GM18873 (cell line): ENCODE measurements around the gene PATL2.
"Not testable (repeated sequence)": the region's sequence is repeated elsewhere in the genome, so short reads cannot be mapped to it uniquely, and the experiment has no call there.

Experiments used
- ATAC-seq: cut with Tn5 transposase; IDR thresholded peaks from one replicate; pipeline ENCODE4 v1.9.1; 2021; ENCODE audit warnings: mild to moderate bottlenecking, moderate library complexity, moderate number of reproducible peaks; ENCODE audit not compliant: unreplicated experiment, low FRiP score

The PATL2 gene

DNA sequence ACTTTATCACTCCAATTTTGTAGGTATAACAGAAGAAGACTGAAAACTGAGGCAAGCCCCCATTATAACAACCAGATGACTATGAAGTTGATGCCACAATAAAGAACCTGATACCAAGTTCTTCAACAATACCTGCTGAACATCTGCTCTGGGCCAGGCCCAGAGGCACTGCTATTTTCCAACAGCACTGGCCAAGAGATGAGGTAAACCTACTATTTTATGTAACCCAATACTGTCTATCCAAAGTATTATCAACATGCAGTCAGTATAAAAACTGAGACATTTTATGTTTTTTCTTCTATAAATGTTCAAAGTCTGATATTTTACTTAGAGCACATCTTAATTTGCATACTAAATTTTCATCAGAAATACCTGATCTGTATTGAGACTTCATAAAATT lies 53.7 kb downstream of the PATL2 start:
- no peak for ATAC-seq

DNA sequence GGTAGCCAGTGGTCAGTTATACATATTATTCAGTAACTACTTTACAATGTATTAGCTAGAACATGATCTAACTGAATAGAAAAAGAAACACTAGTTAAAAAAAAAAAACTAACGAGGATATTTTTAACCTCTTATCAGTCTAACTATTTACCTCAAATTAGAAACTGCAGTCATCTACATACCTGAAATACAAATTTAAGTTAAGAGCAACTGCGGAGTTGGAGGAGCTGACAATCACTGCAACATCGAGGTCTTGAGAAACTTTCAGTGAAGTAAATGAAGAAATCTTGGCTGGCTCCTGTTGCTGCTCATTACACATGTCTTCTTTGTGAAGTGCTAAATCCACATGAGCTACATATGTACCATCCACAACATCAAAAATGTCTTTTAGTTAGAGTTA lies 54.2 kb downstream of the PATL2 start:
- no peak for ATAC-seq

GRCh38 chr15:44656298-44656697 lies 54.8 kb downstream of the PATL2 start:
- ATAC-seq = no peak

GRCh38 chr15:44654858-44655257 lies 56.3 kb downstream of the PATL2 start:
- no peak for ATAC-seq

DNA sequence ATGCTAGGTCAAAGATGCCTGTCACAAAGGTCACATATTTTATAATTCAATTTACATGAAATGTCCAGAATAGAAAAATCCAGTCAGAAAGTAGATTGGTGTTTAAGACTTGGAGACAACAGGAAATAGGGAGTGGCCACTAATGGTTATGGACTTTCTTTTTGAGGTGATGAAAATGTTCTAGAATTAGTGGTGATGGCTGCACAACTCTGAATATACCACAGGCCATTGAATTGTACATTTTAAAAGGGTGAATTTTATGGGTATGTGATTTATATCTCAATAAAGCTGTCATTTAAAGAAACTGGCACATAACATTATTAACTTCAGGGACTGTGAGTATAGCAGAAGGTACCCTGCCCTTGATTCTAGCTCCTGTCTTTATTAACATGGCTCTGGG lies 63.5 kb downstream of the PATL2 start:
- ATAC-seq = no peak

- ATAC-seq = no peak
These were observed 64.1 kb downstream of the PATL2 start for GRCh38 chr15:44647036-44647435.

DNA sequence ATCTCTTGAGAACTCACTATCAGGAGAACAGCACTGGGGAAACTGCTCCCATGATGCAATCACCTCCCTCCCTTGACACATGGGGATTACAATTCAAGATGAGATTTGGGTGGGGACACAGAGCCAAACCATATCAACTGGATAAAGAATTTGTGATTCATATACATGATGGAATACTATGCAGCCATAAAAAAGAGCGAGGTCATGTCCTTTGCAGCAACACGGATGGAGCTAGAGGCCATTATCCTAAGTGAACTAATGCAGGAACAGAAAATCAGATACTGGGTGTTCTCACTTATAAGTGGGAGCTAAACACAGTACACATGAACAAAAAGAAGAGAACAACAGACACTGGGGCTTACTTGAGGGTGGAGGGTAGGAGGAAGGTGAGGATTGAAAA lies 64.7 kb downstream of the PATL2 start:
- no peak for ATAC-seq

DNA sequence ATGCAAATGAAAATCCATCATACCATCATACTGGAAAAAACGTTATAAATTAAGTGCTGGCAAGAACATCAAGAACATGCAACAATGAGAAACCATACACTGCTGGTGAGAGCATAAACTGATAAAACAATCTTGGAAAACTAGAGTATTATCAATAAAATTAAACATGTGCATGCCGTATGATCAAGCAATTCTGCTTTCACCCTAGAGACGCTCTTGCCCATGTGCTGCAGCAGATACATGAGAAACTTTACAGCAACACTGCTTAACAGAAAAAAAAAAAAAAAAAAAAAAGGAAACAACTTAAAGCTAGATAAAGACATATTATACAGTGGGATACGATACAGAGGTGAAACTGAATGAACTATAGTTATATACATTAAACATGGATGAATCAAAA lies 69.5 kb downstream of the PATL2 start:
- no peak for ATAC-seq

DNA sequence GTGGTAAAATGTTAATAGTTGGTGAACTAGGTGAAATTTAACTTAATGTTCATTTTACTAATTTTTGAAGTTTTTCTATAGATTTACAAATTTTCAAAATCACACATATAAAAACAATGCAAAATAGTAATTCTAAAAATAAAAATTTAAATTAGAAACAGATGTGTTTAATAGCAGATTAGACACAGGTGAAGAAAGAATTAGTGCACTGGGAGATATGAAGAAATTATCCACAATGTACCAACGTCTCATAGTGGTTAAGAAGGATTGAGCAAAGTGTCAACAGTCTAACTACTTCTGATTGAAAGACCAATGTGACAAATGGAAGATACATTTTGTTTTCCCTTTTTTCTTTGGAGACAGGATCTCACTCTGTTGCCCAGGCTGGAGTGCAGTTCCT lies 74.1 kb downstream of the PATL2 start:
- ATAC-seq = no peak

GRCh38 chr15:44633603-44634002 lies 77.5 kb downstream of the PATL2 start:
- ATAC-seq = no peak

- ATAC-seq = not testable (repeated sequence)
These were observed 85.8 kb downstream of the PATL2 start for GRCh38 chr15:44625286-44625685.

- ATAC-seq = no peak
These were observed 87.9 kb downstream of the PATL2 start for GRCh38 chr15:44623178-44623577.

GRCh38 chr15:44620081-44620480 lies 91.0 kb downstream of the PATL2 start:
- ATAC-seq = no peak

DNA sequence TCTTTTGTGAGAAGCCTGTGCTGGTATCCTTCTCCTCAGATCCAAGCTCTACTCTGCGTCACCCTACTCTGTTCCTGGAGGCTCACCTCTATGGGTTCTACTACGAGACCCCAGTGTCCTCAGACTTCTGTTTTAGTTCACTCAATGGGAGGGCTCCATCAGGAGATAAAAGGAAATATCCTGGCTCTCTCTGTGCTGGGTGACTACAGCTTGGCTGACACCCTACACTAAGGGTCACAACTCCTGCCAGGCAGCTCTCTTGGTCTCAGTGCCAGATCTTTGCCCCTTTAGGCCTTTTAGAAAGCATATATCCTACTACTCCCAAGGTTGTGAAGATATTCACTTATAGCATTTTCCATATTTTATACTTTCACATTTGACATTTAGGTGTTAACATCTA lies 94.1 kb downstream of the PATL2 start:
- ATAC-seq = no peak
